ENCODE results near the gene EIF3F. TPM values are rescaled to one million over a fixed set of nuclear protein-coding genes. Genes with fewer than 3 reads are reported as not detected.

EIF3F gene
- total RNA-seq, 1 experiment from 2014 or later = 309 TPM

DNA sequence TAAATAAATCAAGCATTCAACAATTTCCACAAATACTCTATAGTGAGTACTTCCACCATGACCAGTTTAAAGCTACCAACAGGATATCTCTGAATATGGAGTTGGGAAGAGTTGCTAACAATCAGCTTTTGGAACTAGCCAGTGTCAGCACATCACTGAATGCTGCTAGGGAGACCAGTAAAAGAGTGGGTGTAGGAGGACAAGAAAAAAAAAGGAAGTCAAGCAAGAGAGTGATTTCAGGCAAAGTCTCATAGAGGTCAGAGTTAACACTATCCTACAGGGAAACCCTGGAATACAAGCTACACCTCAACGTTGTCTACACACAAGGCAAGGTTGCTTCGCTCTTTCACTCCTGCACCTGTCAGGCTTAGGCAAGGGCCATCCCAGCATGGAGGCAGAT lies 24.2 kb downstream of the EIF3F start:
- Mint-ChIP-seq H3K27me3 (ENCODE audit: insufficient read depth, unreplicated experiment) (peaks cover 22% of the 10 kb centered on the region), H3K27ac (ENCODE audit: low read depth, unreplicated experiment) (no peak overlapping the region), H3K36me3 (ENCODE audit: insufficient read depth, unreplicated experiment) (no peaks in the 10 kb centered on the region), H3K9me3 (ENCODE audit: unreplicated experiment) (no peaks in the 10 kb centered on the region), H3K4me1 (ENCODE audit: insufficient read depth, unreplicated experiment) (no peaks in the 10 kb centered on the region), H3K4me3 (ENCODE audit: unreplicated experiment) (no peak overlapping the region)
- DNase-seq (ENCODE audit: unreplicated experiment) = no peak
- TF ChIP-seq CTCF (IDR thresholded peaks at IDR 0.05; ENCODE audit: unreplicated experiment) = no peak
- CTCF ChIA-PET = interaction anchor here (0.7 to 16.2 kb wide), 6 partner anchors 20 to 182 kb away, joined by 3 to 675 read pairs (median 4); no protein-coding TSS in a partner anchor
- POLR2A ChIA-PET = interaction anchor here (0.9 to 1.1 kb wide), 2 partner anchors 81 to 127 kb away, joined by 3 read pairs; no protein-coding TSS in a partner anchor
- BruUV-seq (replicated peaks) = no TSS peak
- intact Hi-C loops (cut with micrococcal nuclease) = no loop called here

GRCh38 chr11:8011981-8012444 lies 24.9 kb downstream of the EIF3F start:
- no peaks in the 10 kb centered on the region for H3K36me3 Mint-ChIP-seq (ENCODE audit: insufficient read depth, unreplicated experiment)
- DNase-seq (ENCODE audit: unreplicated experiment) = peak; percentile 24
- TF ChIP-seq CTCF (IDR thresholded peaks at IDR 0.05; ENCODE audit: unreplicated experiment) = no peak
- H3K9me3 Mint-ChIP-seq (ENCODE audit: unreplicated experiment) = no peaks in the 10 kb centered on the region
- H3K4me1 Mint-ChIP-seq (ENCODE audit: insufficient read depth, unreplicated experiment) = no peaks in the 10 kb centered on the region
- ChIA-PET CTCF (interaction anchor here (0.7 to 16.2 kb wide), 6 partner anchors 20 to 181 kb away, joined by 3 to 675 read pairs (median 4); no protein-coding TSS in a partner anchor), POLR2A (no interaction called here)
- no peak overlapping the region for H3K27ac Mint-ChIP-seq (ENCODE audit: low read depth, unreplicated experiment)
- BruUV-seq (replicated peaks) = no TSS peak
- peaks cover 25% of the 10 kb centered on the region for H3K27me3 Mint-ChIP-seq (ENCODE audit: insufficient read depth, unreplicated experiment)
- no peak overlapping the region for H3K4me3 Mint-ChIP-seq (ENCODE audit: unreplicated experiment)
- intact Hi-C loops (cut with micrococcal nuclease) = no loop called here

DNA sequence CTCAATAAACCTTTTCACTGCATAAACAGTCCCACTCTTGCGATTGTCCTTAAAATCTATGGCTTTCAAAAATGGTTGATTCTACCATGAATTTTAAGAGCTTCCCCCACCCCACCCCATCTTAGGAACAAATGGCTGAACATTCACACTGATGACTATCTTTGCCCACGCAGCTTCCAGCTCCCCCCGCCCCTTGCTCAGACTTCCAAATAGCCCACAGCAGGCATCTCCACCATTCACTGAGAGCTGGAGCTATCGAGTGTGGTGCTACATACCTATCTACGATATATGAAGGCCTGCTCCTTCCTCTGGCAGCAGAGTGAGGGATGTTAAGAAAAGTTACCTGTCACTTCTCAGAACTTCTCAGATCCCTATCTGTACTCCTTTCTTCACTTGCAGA lies 26.7 kb downstream of the EIF3F start:
- intact Hi-C loops (cut with micrococcal nuclease) = no loop called here
- peaks cover 43% of the 10 kb centered on the region for H3K27me3 Mint-ChIP-seq (ENCODE audit: insufficient read depth, unreplicated experiment)
- CTCF ChIA-PET = interaction anchor here (0.7 to 7.1 kb wide), 6 partner anchors 7 to 826 kb away, joined by 3 to 64 read pairs (median 48); no protein-coding TSS in a partner anchor
- TF ChIP-seq CTCF (IDR thresholded peaks at IDR 0.05; ENCODE audit: unreplicated experiment) = no peak
- no peak overlapping the region for H3K27ac Mint-ChIP-seq (ENCODE audit: low read depth, unreplicated experiment)
- POLR2A ChIA-PET = no interaction called here
- peaks cover 6% of the 10 kb centered on the region for H3K4me1 Mint-ChIP-seq (ENCODE audit: insufficient read depth, unreplicated experiment)
- H3K36me3 Mint-ChIP-seq (ENCODE audit: insufficient read depth, unreplicated experiment) = no peaks in the 10 kb centered on the region
- BruUV-seq (replicated peaks) = no TSS peak
- H3K9me3 Mint-ChIP-seq (ENCODE audit: unreplicated experiment) = no peaks in the 10 kb centered on the region
- no peak for DNase-seq (ENCODE audit: unreplicated experiment)
- H3K4me3 Mint-ChIP-seq (ENCODE audit: unreplicated experiment) = no peak overlapping the region

DNA sequence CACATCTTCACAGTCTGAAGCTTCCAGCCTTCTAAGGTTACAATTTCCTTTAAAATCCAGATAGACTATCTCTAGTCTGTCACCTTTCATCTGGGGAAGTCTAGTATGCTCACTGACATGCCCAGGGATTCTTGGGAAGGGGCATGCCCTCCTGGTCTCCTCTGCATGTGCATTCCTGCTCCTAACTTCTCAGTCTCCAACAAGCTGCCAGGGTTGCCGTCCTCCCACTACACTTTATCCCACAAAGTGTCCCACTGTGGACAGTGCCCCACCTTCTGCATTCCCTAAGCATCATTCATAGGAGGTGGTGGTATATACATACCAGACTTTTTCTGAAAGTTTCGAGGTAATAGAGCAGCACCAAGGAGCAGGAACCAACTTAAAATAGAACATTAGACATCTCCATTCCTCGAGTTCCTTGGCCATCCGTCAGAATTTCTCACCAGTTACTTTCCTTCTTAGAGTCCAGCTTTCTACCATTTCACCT lies 28.7 kb downstream of the EIF3F start:
- no peak overlapping the region for H3K4me3 Mint-ChIP-seq (ENCODE audit: unreplicated experiment)
- H3K9me3 Mint-ChIP-seq (ENCODE audit: unreplicated experiment) = no peaks in the 10 kb centered on the region
- intact Hi-C loops (cut with micrococcal nuclease) = no loop called here
- no TSS peak for BruUV-seq (replicated peaks)
- H3K27ac Mint-ChIP-seq (ENCODE audit: low read depth, unreplicated experiment) = no peak overlapping the region
- CTCF ChIA-PET = interaction anchor here (0.7 to 7.1 kb wide), 7 partner anchors 9 to 211 kb away, joined by 3 to 64 read pairs (median 46); no protein-coding TSS in a partner anchor
- POLR2A ChIA-PET = interaction anchor here (1.1 kb wide), 1 partner anchor 9 kb away, joined by 3 read pairs; no protein-coding TSS in a partner anchor
- TF ChIP-seq CTCF (IDR thresholded peaks at IDR 0.05; ENCODE audit: unreplicated experiment) = no peak
- H3K36me3 Mint-ChIP-seq (ENCODE audit: insufficient read depth, unreplicated experiment) = no peaks in the 10 kb centered on the region
- peaks cover 45% of the 10 kb centered on the region for H3K27me3 Mint-ChIP-seq (ENCODE audit: insufficient read depth, unreplicated experiment)
- no peak for DNase-seq (ENCODE audit: unreplicated experiment)
- H3K4me1 Mint-ChIP-seq (ENCODE audit: insufficient read depth, unreplicated experiment) = peaks cover 12% of the 10 kb centered on the region

Measured in MCF 10A (cell line).